A549 (cell line): ENCODE measurements around the gene SH3PXD2B. TPM values are rescaled to one million over a fixed set of nuclear protein-coding genes. Genes with fewer than 3 reads are reported as not detected.

Source experiments
- ATAC-seq, 2 experiments: fragments of 200-7000 bp in 1 of 2; fragments of >200 bp in 1 of 2; cut with Nextera tagmentation in 1 of 2; cut with Tn5 transposase in 1 of 2; 3 replicates each; pipeline versions ENCODE4 v1.8.0 to v1.9.1; 2018 to 2020; ENCODE audit warnings: mild to moderate bottlenecking in 1 of 2, moderate library complexity in 1 of 2
- CTCF ChIA-PET: fragments of 300-600 bp; sonication (Branson Sonifier 250); formaldehyde crosslinking; extraction: SDS; loops from one replicate; lab custom pipeline; 2021; ENCODE audit warnings: antibody characterized with exemption, inconsistent platforms; lab: Yijun Ruan, JAX
- POLR2A ChIA-PET: fragments of 350-600 bp; formaldehyde crosslinking; extraction: SDS; loops from one replicate; lab custom pipeline; 2021; ENCODE audit warnings: antibody characterized with exemption, inconsistent platforms; lab: Yijun Ruan, JAX
- DNase-seq, 2 experiments: peaks; one replicate each; pipeline versions ENCODE4 v3.0.0 to v3.0.0-alpha.2; 2011 to 2016; ENCODE audit warnings: low read depth in 1 of 2, low spot score in 1 of 2
- FAIRE-seq: peaks from 2 replicates; lab custom pipeline; 2011; peaks lifted over from hg19 to GRCh38; lab: Jason Lieb, UNC
- H3K27ac ChIP-seq, 2 experiments: fragments of >200 bp; sonication (Bioruptor Twin); formaldehyde crosslinking; 3 replicates each; pipeline ENCODE4 v1.5.1; 2016 to 2017
- H3K4me1 ChIP-seq: fragments of >200 bp; sonication (Bioruptor Twin); formaldehyde crosslinking; 3 replicates; pipeline ENCODE4 v1.6.1; 2016
- H3K4me2 ChIP-seq: fragments of >200 bp; sonication (Bioruptor Twin); formaldehyde crosslinking; 3 replicates; pipeline ENCODE4 v1.6.1; 2016
- H3K4me3 ChIP-seq: fragments of >200 bp; sonication (Bioruptor Twin); formaldehyde crosslinking; 3 replicates; pipeline ENCODE4 v1.5.1; 2016
- H3K9me3 ChIP-seq: fragments of >200 bp; sonication (Bioruptor Twin); formaldehyde crosslinking; 3 replicates; pipeline ENCODE4 v1.6.1; 2016
- CBX8 ChIP-seq: fragments of 200-600 bp; sonication (generic); IDR thresholded peaks from 2 replicates; pipeline ENCODE4 v1.6.1; 2016
- CEBPB ChIP-seq, 2 experiments: fragments of >200 bp in 1 of 2; sonication (Bioruptor Twin) in 1 of 2; formaldehyde crosslinking in 1 of 2; IDR thresholded peaks; 2 replicates each; pipeline ENCODE4 v1.6.1; 2012 to 2016
- EHF ChIP-seq: fragments of 250-450 bp; sonication (Bioruptor Pico); IDR thresholded peaks from 2 replicates; pipeline ENCODE4 v1.5.0; 2020; ENCODE audit warnings: mild to moderate bottlenecking
- ELK1 ChIP-seq: fragments of 150-350 bp; IDR thresholded peaks from 2 replicates; pipeline ENCODE4 v1.6.1; 2014; ENCODE audit warnings: low read depth, mild to moderate bottlenecking, low read length
- EP300 ChIP-seq, 2 experiments: fragments of >200 bp; sonication (Bioruptor Twin); formaldehyde crosslinking; IDR thresholded peaks; 2 replicates in 1 of 2; 3 replicates in 1 of 2; pipeline ENCODE4 v1.6.1; 2016 to 2017
- GATA3 ChIP-seq: IDR thresholded peaks from 2 replicates; pipeline ENCODE4 v1.6.1; 2012; ENCODE audit warnings: borderline replicate concordance
- HDAC2 ChIP-seq: fragments of 200-600 bp; sonication (generic); IDR thresholded peaks from 2 replicates; pipeline ENCODE4 v1.6.1; 2016
- HEYL ChIP-seq: fragments of 250-450 bp; sonication (Bioruptor Pico); IDR thresholded peaks from 2 replicates; pipeline ENCODE4 v1.8.0; 2021; ENCODE audit warnings: mild to moderate bottlenecking, moderate library complexity
- HOXB5 ChIP-seq: fragments of 250-450 bp; sonication (Bioruptor Pico); IDR thresholded peaks from 2 replicates; pipeline ENCODE4 v1.5.0; 2020; ENCODE audit warnings: mild to moderate bottlenecking, moderate library complexity
- JUN ChIP-seq, 2 experiments: fragments of >200 bp; sonication (Bioruptor Twin); formaldehyde crosslinking; IDR thresholded peaks; 2 replicates in 1 of 2; 3 replicates in 1 of 2; pipeline ENCODE4 v1.6.1; 2016 to 2017
- JUNB ChIP-seq: fragments of >200 bp; sonication (Bioruptor Twin); formaldehyde crosslinking; IDR thresholded peaks from 2 replicates; pipeline ENCODE4 v1.6.1; 2016
- PHF8 ChIP-seq: fragments of 200-600 bp; sonication (generic); IDR thresholded peaks from 2 replicates; pipeline ENCODE4 v1.6.1; 2016; ENCODE audit warnings: low read depth, mild to moderate bottlenecking, antibody characterized with exemption, moderate library complexity, borderline replicate concordance
- POLR2AphosphoS2 ChIP-seq: conservative IDR thresholded peaks from 2 replicates; pipeline ENCODE4 v1.6.1; 2012; ENCODE audit warnings: low read length, improper control_type of control experiment, inconsistent platforms
- RARB ChIP-seq: fragments of 250-450 bp; sonication (Bioruptor Pico); IDR thresholded peaks from 2 replicates; pipeline ENCODE4 v1.8.0; 2021; ENCODE audit warnings: mild to moderate bottlenecking, moderate library complexity
- REST ChIP-seq: fragments of 200-600 bp; sonication (generic); IDR thresholded peaks from 2 replicates; pipeline ENCODE4 v1.6.1; 2016; ENCODE audit warnings: antibody characterized with exemption, mild to moderate bottlenecking, moderate library complexity
- RFX5 ChIP-seq: fragments of 450-650 bp; IDR thresholded peaks from 2 replicates; pipeline ENCODE4 v1.7.1; 2014; ENCODE audit warnings: antibody characterized with exemption, mild to moderate bottlenecking, moderate library complexity
- TP53 ChIP-seq: fragments of 250-450 bp; sonication (Bioruptor Pico); IDR thresholded peaks from 2 replicates; pipeline ENCODE4 v1.5.0; 2021; ENCODE audit warnings: mild to moderate bottlenecking, moderate library complexity
- USF2 ChIP-seq: fragments of 450-650 bp; IDR thresholded peaks from 2 replicates; pipeline ENCODE4 v1.6.1; 2014; ENCODE audit warnings: antibody characterized with exemption
- ZC3H11A ChIP-seq: fragments of 450-650 bp; IDR thresholded peaks from 2 replicates; pipeline ENCODE4 v1.6.1; 2014; ENCODE audit warnings: antibody characterized with exemption, mild to moderate bottlenecking
- ZNF302 ChIP-seq: fragments of 250-450 bp; sonication (Bioruptor Pico); IDR thresholded peaks from 2 replicates; pipeline ENCODE4 v1.9.0; 2021; ENCODE audit warnings: inconsistent platforms, mild to moderate bottlenecking, moderate library complexity
- WGBS: methylation state at CpG from one replicate; pipeline ENCODE4 v1.1.6; 2017; ENCODE audit errors: missing lambda C conversion rate; 5-methylcytosine and 5-hydroxymethylcytosine counted together
- polyA plus RNA-seq, 4 experiments: library from polyadenylated mRNA; depleted of rRNA in 3 of 4; stranded (reverse); fragments of >200 nt; fragmentation: RNase III in 1 of 4; extraction: RNeasy Plus Mini Kit Qiagen cat#74134 plus additional on column Dnase treatment in 1 of 4; gene quantifications; 2 replicates in 3 of 4; 3 replicates in 1 of 4; pipeline ENCODE4 v1.2.3, GENCODE V29; 2011 to 2017

SH3PXD2B gene
- polyA plus RNA-seq, 2 of the 4 experiments (the other 2 are of a cell fraction) = 15.1 to 15.5 TPM

- Histone ChIP-seq H3K4me3 (no peak overlapping the region), H3K4me2 (no peak overlapping the region), H3K27ac (no peak overlapping the region), H3K9me3 (no peaks in the 10 kb centered on the region)
- CTCF ChIA-PET = interaction anchor here (0.6 kb wide), 1 partner anchor 425 kb away, joined by 3 read pairs; no protein-coding TSS in a partner anchor
- no peak for ATAC-seq
- no peak for FAIRE-seq
- WGBS = 75% methylated on average over 7 of the region's 9 CpGs
- TF ChIP-seq HOXB5 (CRISPR knock-in tag) = no peak
- no peak for TF ChIP-seq ZC3H11A
- TF ChIP-seq EHF (CRISPR knock-in tag) = no peak
- no peak for TF ChIP-seq RARB (CRISPR knock-in tag)
- no peak for TF ChIP-seq CEBPB (IDR thresholded peaks at IDR 0.05)
- no peak for TF ChIP-seq JUNB
- no peak for TF ChIP-seq HDAC2
- TF ChIP-seq ZNF302 (CRISPR knock-in tag) = no peak
- TF ChIP-seq HEYL = no peak
- TF ChIP-seq CBX8 = no peak
- TF ChIP-seq, all 56 proteins: peak for 0
- H3K4me1 ChIP-seq = no peaks in the 10 kb centered on the region
- POLR2A ChIA-PET = no interaction called here
- DNase-seq = no peak
Measured at GRCh38 chr5:172336676-172337285, 117.5 kb downstream of the SH3PXD2B start.

- WGBS = 81% methylated on average over 10 of the region's 10 CpGs
- ChIA-PET CTCF (interaction anchor here (0.6 to 1.6 kb wide), 5 partner anchors 11 to 543 kb away, joined by 3 to 5 read pairs (median 3); no protein-coding TSS in a partner anchor), POLR2A (no interaction called here)
- FAIRE-seq = no peak
- Histone ChIP-seq H3K9me3 (no peaks in the 10 kb centered on the region), H3K4me3 (no peak overlapping the region), H3K4me1 (no peaks in the 10 kb centered on the region), H3K4me2 (no peak overlapping the region), H3K27ac (no peak overlapping the region)
- no peak for ATAC-seq
- DNase-seq = no peak
- TF ChIP-seq GATA3 (no peak), REST (no peak), ELK1 (no peak), POLR2AphosphoS2 (no peak), EP300 (IDR thresholded peaks at IDR 0.05) (no peak), JUN (IDR thresholded peaks at IDR 0.05) (no peak), TP53 (no peak), RFX5 (no peak), PHF8 (no peak), USF2 (no peak), HOXB5 (CRISPR knock-in tag) (no peak), CEBPB (IDR thresholded peaks at IDR 0.05) (no peak)
Measured at GRCh38 chr5:172336264-172336663, 118.1 kb downstream of the SH3PXD2B start.
